GM04504 (cell line): ENCODE measurements around the gene PDZD2.
"Not testable (repeated sequence)": the region's sequence is repeated elsewhere in the genome, so short reads cannot be mapped to it uniquely, and the experiment has no call there.

ENCODE experiments used
- DNase-seq: peaks from one replicate; pipeline ENCODE4 v3.0.0-alpha.2; 2012; ENCODE audit warnings: low read depth

PDZD2 gene

GRCh38 chr5:32013658-32014057, 374.7 kb downstream of the PDZD2 start:
- DNase-seq, result no peak

GRCh38 chr5:32014096-32014745, 375.3 kb downstream of the PDZD2 start:
- no peak for DNase-seq

GRCh38 chr5:32015262-32015661, 376.3 kb downstream of the PDZD2 start:
- not testable (repeated sequence) for DNase-seq

GRCh38 chr5:32017692-32018367, 378.9 kb downstream of the PDZD2 start:
- no peak for DNase-seq

GRCh38 chr5:32018476-32019436, 379.8 kb downstream of the PDZD2 start:
- no peak for DNase-seq

- DNase-seq, result no peak
Measured at GRCh38 chr5:32020271-32020670, 381.3 kb downstream of the PDZD2 start.

GRCh38 chr5:32020946-32021345, 382.0 kb downstream of the PDZD2 start:
- DNase-seq, result no peak

GRCh38 chr5:32021771-32022170, 382.8 kb downstream of the PDZD2 start:
- DNase-seq, result no peak

GRCh38 chr5:32022638-32023037, 383.7 kb downstream of the PDZD2 start:
- DNase-seq, result no peak

- no peak for DNase-seq
Measured at GRCh38 chr5:32023816-32024215, 384.9 kb downstream of the PDZD2 start.

GRCh38 chr5:32024751-32025150, 385.8 kb downstream of the PDZD2 start:
- DNase-seq, result no peak

- no peak for DNase-seq
Measured at GRCh38 chr5:32027093-32027716, 388.3 kb downstream of the PDZD2 start.

GRCh38 chr5:32027717-32028458, 389.0 kb downstream of the PDZD2 start:
- peak; percentile 90 for DNase-seq

- no peak for DNase-seq
Measured at GRCh38 chr5:32029261-32029660, 390.3 kb downstream of the PDZD2 start.

- DNase-seq, result no peak
Measured at GRCh38 chr5:32029781-32030180, 390.9 kb downstream of the PDZD2 start.

GRCh38 chr5:32030222-32030621, 391.3 kb downstream of the PDZD2 start:
- DNase-seq, result no peak

- DNase-seq, result no peak
Measured at GRCh38 chr5:32030686-32031085, 391.8 kb downstream of the PDZD2 start.

- DNase-seq, result no peak
Measured at GRCh38 chr5:32031089-32031488, 392.2 kb downstream of the PDZD2 start.

GRCh38 chr5:32038523-32038922, 399.6 kb downstream of the PDZD2 start:
- DNase-seq, result no peak

GRCh38 chr5:32039133-32039532, 400.2 kb downstream of the PDZD2 start:
- DNase-seq, result not testable (repeated sequence)

- not testable (repeated sequence) for DNase-seq
Measured at GRCh38 chr5:32039601-32040000, 400.7 kb downstream of the PDZD2 start.
